Hepatocyte (in vitro differentiated cells): ENCODE data around the gene MLYCD.

Source experiments
- CTCF ChIP-seq: fragments of 200-600 bp; sonication (generic); IDR thresholded peaks from 2 replicates; pipeline ENCODE4 v1.5.1; 2016; ENCODE audit warnings: antibody characterized with exemption, mild to moderate bottlenecking; ENCODE audit not compliant: poor library complexity
- EZH2 ChIP-seq: fragments of 200-600 bp; sonication (generic); IDR thresholded peaks from 2 replicates; pipeline ENCODE4 v1.6.1; 2016; ENCODE audit warnings: antibody characterized with exemption, mild to moderate bottlenecking, borderline replicate concordance

DNA sequence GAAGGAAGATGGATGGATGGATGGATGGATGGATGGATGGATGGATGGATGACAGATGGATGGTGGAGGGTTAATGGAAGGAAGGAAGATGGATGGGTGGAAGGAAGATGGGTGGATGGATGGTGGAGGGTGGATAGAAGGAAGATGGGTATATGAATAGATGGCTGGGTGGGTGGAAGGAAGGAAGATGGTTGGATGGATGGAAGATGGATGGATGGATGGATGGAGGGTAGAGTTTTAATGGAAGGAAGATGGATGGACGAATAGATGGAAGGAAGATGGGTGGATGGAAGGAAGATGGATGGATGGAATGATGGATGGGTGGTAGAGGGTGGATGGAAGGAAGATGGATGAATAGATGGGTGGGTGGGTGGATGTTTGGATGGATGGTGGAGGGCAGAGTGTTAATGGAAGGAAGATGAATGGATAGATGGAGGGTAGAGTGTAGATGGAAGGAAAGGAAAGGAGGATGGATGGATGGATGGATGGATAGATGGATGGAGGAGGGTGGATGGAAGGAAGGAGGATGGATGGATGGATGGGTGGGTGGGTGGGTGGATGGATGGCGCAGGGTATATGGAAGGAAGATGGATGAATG, 22.1 kb downstream of the MLYCD start:
- TF ChIP-seq CTCF (no peak), EZH2 (no peak)
